K562 treated with DMSO at 1 percent for 48 hours (cell line): Measurements from ENCODE around the gene C7orf33. TPM values are rescaled to one million over a fixed set of nuclear protein-coding genes. Genes with fewer than 3 reads are reported as not detected.

Source experiments
- total RNA-seq: library from RNA; unstranded; fragments of 300-600 nt; gene quantifications from 2 replicates; pipeline ENCODE4 v1.2.3, GENCODE V29; 2022; ENCODE audit warnings: low replicate concordance; ENCODE audit errors: extremely low read depth

Gene C7orf33
- not detected in 2 replicates for total RNA-seq

GRCh38 chr7:148590471-148590870, at the start of gene C7orf33:
C7orf33 (plus strand) TSS chr7:148590766; CDS start chr7:148590926, 160 bp downstream.

Other genes starting within 250 kb of the C7orf33 start
- 122 TPM in 1 of 2 replicates, not detected in the other for gene CUL1, start 108.1 kb downstream of the C7orf33 start, total RNA-seq